GM19467 (cell line): ENCODE measurements around the gene RAB29.
"Not testable (repeated sequence)": the region's sequence is repeated elsewhere in the genome, so short reads cannot be mapped to it uniquely, and the experiment has no call there.

Source experiments
- ATAC-seq: cut with Tn5 transposase; IDR thresholded peaks from one replicate; pipeline ENCODE4 v1.9.1; 2021; ENCODE audit warnings: mild to moderate bottlenecking, moderate library complexity; ENCODE audit not compliant: unreplicated experiment

RAB29 gene

DNA sequence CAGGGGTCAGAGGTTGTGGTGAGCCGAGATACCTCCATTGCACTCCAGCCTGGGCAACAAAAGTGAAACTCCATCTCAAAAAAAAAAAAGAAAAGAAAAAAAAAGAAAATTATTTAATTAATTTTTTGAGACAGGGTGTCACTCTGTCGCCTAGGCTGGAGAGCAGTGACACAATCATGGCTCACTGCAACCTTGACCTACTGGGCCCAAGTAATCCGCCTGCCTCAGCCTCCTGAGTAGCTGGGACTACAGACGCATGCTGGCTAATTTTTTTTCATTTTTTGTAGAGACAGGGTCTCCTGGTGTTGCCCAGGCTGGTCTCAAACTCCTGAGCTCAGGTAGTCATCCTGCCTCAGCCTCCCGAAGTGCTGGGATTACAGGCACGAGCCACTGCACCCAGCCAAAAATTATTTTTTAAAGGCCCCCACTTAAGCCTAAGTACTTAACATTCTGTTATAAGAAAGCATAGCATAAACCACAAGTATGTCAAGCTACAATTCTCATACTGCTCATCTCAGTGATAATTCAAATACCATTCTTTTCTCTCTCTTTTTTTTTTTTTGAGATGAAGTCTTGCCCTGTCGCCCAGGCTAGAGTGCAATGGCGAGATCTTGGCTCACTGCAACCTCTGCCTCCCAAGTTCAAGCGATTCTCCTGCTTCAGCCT is 45.2 kb downstream of the RAB29 start:
- no peak for ATAC-seq

DNA sequence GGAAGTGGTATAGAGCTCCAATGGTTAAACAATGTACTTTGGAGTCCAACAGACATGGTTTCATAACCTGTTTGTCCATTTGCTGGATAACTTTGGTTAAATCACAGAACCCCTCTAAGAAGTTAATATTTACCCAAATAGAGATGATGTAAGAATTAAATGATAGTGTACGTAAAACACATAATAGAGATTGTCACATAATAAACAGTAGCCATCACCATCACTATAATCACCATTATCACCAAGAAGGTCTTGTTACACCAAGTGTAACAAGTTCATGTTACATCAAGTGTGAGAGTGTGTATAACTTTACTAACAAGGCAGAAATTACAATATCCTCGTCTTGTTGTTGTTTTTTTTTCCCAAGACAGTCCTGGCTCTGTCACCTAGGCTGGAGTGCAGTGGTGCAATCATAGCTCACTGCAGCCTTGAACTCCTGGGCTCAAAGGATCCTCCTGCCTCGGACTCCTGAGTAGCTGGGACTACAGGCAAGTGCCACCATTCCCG is 48.6 kb downstream of the RAB29 start:
- ATAC-seq, result no peak

DNA sequence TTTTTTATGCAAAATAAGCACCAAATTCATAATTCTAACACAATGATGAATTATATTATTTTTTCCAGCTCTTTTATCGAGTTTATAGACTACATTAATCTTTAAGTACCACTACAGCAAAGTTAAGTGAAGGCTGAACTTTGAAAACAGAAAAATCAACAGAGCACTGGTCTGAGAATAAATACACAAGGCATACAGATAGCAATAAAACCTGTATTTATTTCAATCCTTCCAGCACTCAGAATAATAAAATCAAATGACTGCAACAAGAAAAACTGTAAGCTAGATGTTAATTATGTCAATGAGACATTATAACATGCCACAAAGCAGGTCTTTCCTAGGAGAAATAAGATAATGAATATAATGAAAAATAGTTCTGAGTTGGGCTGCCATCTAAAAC is 49.8 kb downstream of the RAB29 start:
- no peak for ATAC-seq

- not testable (repeated sequence) for ATAC-seq
Observed at GRCh38 chr1:205720740-205721139, 54.5 kb downstream of the RAB29 start.

- no peak for ATAC-seq
Observed at GRCh38 chr1:205719762-205720161, 55.5 kb downstream of the RAB29 start.

- ATAC-seq, result no peak
Observed at GRCh38 chr1:205719015-205719414, 56.3 kb downstream of the RAB29 start.
